ENCODE results near the gene DMGDH.
A peak's percentile ranks its signal among the peaks of the same experiment; 100 is the strongest.

The DMGDH gene

DNA sequence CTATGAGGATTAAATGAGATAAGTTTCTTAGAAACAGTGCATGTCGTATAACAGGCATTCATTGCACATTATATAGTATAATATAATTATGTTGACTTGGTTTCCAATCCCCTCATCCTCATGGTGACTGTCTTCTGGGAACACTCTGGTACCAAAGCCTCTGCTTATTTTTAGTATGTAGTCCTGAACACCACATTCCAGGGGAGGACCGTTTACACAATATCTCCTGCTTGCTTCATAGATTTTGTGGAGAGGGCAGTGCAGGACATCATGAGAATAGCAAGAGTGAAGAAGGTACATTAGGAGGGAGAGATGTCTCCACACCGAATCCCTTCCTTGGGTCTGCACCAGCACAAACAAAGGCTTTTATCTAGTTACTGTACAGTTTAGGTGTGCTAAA, 21.6 kb upstream of the DMGDH start:
- no peaks in the 10 kb centered on the region for H3K9me3 ChIP-seq (ENCODE audit: control insufficient read depth, low read length)
- peaks cover 3% of the 10 kb centered on the region for H3K36me3 ChIP-seq (ENCODE audit: control insufficient read depth, insufficient read depth, low read length, severe bottlenecking)
- DNase-seq (ENCODE audit: low read depth), result peak; percentile 26
- no peaks in the 10 kb centered on the region for H3K27me3 ChIP-seq (replicated peaks; ENCODE audit: control insufficient read depth, insufficient read depth, low read length)
- no peak overlapping the region for H3K9ac ChIP-seq (ENCODE audit: low read length)
- H3K4me1 ChIP-seq (ENCODE audit: control insufficient read depth, insufficient read depth, low read length), result no peaks in the 10 kb centered on the region
- H3K4me3 ChIP-seq (ENCODE audit: low read length), result no peak overlapping the region

DNA sequence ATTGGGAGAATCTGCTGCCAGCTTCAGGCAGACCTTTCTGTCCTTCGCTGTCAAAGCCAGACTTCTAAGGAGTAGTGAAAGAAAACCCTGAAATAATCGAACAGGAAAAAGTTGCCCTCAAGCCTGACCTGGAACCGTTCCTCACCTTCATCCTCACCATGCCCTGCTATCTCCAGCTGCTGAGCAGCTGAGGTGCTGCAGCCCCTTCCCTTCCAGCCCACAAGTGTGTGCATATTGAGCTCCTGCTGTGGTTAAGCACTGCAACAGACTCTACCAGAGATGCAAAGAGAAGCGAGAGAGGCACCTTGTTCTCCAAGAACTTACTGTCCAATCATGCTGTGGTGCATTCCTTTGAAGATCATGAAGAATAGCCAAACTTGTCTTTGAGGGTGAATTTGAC, 19.0 kb upstream of the DMGDH start:
- Histone ChIP-seq H3K4me3 (ENCODE audit: low read length) (no peak overlapping the region), H3K27me3 (replicated peaks; ENCODE audit: control insufficient read depth, insufficient read depth, low read length) (no peaks in the 10 kb centered on the region), H3K36me3 (ENCODE audit: control insufficient read depth, insufficient read depth, low read length, severe bottlenecking) (peaks cover 7% of the 10 kb centered on the region), H3K9me3 (ENCODE audit: control insufficient read depth, low read length) (no peaks in the 10 kb centered on the region), H3K4me1 (ENCODE audit: control insufficient read depth, insufficient read depth, low read length) (no peaks in the 10 kb centered on the region), H3K9ac (ENCODE audit: low read length) (no peak overlapping the region)
- no peak for DNase-seq (ENCODE audit: low read depth)

DNA sequence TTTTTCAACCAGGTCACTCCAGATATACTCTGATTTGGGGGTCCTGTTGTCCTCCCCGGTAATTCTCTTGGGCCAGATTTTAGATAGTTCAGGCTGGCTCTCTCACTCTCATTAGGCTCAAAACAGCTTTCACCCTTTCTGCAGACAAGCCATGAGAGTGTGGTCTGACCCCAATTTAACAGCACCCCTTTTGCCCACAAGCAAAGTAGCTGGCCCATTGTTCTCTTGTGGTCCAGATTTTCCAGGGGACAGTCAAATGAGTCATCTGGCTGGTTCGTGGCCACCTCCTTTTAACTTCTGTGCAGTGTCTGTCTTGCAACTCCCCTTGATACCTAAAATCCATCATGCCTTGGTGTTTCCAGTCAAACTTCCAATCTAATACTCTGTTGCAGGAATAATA, 16.6 kb upstream of the DMGDH start:
- Histone ChIP-seq H3K27me3 (replicated peaks; ENCODE audit: control insufficient read depth, insufficient read depth, low read length) (no peaks in the 10 kb centered on the region), H3K9ac (ENCODE audit: low read length) (no peak overlapping the region), H3K4me1 (ENCODE audit: control insufficient read depth, insufficient read depth, low read length) (no peaks in the 10 kb centered on the region), H3K36me3 (ENCODE audit: control insufficient read depth, insufficient read depth, low read length, severe bottlenecking) (peaks cover 13% of the 10 kb centered on the region), H3K9me3 (ENCODE audit: control insufficient read depth, low read length) (no peaks in the 10 kb centered on the region), H3K4me3 (ENCODE audit: low read length) (no peak overlapping the region)
- no peak for DNase-seq (ENCODE audit: low read depth)

DNA sequence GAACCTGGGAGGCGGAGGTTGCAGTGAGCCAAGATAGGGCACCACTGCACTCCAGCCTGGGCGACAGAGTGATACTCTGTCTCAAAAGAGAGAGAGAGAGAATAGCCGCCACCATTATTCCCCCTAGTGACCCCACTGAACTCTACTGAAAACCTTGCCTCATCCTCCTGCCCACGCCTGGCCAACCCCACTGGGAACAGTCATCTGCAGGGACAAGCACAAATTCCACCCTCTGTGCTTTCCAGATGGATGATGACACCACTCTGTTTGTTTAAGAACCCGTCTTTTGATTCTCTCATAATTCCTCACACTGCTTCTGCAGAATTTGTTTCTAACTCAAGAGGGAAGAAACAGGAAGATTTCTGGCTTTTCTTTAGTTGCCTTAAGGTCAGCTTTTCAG, 12.3 kb upstream of the DMGDH start:
- H3K27me3 ChIP-seq (replicated peaks; ENCODE audit: control insufficient read depth, insufficient read depth, low read length), result no peaks in the 10 kb centered on the region
- H3K4me1 ChIP-seq (ENCODE audit: control insufficient read depth, insufficient read depth, low read length), result peaks cover under 1% of the 10 kb centered on the region
- H3K9me3 ChIP-seq (ENCODE audit: control insufficient read depth, low read length), result no peaks in the 10 kb centered on the region
- peaks cover 30% of the 10 kb centered on the region for H3K36me3 ChIP-seq (ENCODE audit: control insufficient read depth, insufficient read depth, low read length, severe bottlenecking)
- no peak for DNase-seq (ENCODE audit: low read depth)
- no peak overlapping the region for H3K4me3 ChIP-seq (ENCODE audit: low read length)
- no peak overlapping the region for H3K9ac ChIP-seq (ENCODE audit: low read length)

DNA sequence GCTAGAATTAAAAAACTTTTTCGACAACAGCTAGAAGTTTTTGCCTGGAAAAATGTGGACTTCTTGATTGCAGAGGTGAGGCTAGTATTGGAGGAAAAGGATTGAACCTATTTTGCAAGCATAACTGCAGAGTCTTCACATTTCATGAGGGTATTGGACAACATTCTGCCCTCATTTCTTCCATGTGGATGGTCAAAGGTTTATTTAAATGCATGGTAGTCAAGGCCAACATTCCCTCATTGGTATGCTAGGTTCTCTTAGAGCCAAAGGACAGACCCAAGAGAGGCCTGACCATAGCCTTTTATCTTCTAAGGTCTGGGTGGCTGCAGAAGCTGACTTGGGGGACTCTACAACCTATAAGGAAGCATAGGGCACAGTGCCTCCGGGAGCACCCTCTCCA, 11.3 kb upstream of the DMGDH start:
- H3K4me3 ChIP-seq (ENCODE audit: low read length), result no peak overlapping the region
- no peaks in the 10 kb centered on the region for H3K9me3 ChIP-seq (ENCODE audit: control insufficient read depth, low read length)
- DNase-seq (ENCODE audit: low read depth), result no peak
- H3K9ac ChIP-seq (ENCODE audit: low read length), result no peak overlapping the region
- H3K27me3 ChIP-seq (replicated peaks; ENCODE audit: control insufficient read depth, insufficient read depth, low read length), result no peaks in the 10 kb centered on the region
- peaks cover 26% of the 10 kb centered on the region for H3K36me3 ChIP-seq (ENCODE audit: control insufficient read depth, insufficient read depth, low read length, severe bottlenecking)
- H3K4me1 ChIP-seq (ENCODE audit: control insufficient read depth, insufficient read depth, low read length), result peaks cover 6% of the 10 kb centered on the region

DNA sequence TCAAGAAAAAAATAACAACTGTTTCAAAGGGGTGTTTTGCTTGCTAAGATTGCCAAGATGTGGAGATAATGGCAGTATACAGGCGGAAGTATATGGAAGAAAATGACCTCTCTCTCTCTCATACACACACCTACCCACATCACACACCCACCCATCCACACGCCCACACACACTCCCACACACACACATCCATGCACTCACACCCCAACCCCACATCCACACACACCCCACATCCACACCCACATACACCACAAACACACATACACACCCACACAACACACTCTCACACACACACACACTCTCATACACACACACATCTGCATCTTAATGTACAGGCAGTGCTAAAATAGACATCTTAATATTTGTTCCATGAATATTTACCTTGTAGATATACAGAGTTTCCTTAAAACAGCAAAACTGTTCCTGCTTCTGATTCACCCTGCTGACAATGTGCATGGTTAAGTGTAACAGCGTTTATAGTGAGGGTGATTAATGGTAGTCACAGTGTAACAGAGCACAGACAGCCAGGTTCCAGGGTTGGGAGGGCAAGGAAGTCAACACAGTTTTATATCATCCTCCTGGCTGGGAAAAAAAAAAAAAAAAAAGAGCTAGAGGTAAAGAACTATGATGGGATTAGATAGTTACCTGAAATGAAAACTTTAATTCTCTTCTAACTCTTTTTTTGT, 8.3 kb upstream of the DMGDH start:
- Histone ChIP-seq H3K9me3 (ENCODE audit: control insufficient read depth, low read length) (peaks cover 14% of the 10 kb centered on the region), H3K36me3 (ENCODE audit: control insufficient read depth, insufficient read depth, low read length, severe bottlenecking) (peaks cover 17% of the 10 kb centered on the region), H3K4me3 (ENCODE audit: low read length) (no peak overlapping the region), H3K27me3 (replicated peaks; ENCODE audit: control insufficient read depth, insufficient read depth, low read length) (no peaks in the 10 kb centered on the region), H3K9ac (ENCODE audit: low read length) (no peak overlapping the region), H3K4me1 (ENCODE audit: control insufficient read depth, insufficient read depth, low read length) (peaks cover 12% of the 10 kb centered on the region)
- DNase-seq (ENCODE audit: low read depth), result no peak

DNA sequence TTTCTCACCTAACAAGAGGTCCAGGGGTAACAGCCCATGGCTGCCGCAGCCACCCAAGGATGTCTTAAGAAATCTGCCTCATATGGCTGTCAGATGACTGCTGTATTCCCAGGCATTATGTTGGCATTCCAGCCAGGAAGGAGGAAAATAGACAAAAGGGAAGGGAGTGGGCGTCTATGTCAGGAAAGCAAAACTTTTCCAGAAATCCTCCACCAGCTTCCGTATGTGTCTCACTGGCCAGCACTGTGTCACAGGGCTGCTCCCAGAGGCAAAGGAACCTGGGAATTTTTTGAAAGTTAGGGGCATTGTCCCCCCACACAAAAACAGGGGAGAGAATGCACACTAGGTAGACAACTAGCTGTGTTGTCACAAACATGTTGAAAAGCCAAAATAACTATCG, 7.3 kb upstream of the DMGDH start:
- Histone ChIP-seq H3K36me3 (ENCODE audit: control insufficient read depth, insufficient read depth, low read length, severe bottlenecking) (peaks cover 17% of the 10 kb centered on the region), H3K4me3 (ENCODE audit: low read length) (no peak overlapping the region), H3K9ac (ENCODE audit: low read length) (no peak overlapping the region), H3K9me3 (ENCODE audit: control insufficient read depth, low read length) (peaks cover 14% of the 10 kb centered on the region), H3K4me1 (ENCODE audit: control insufficient read depth, insufficient read depth, low read length) (peaks cover 12% of the 10 kb centered on the region), H3K27me3 (replicated peaks; ENCODE audit: control insufficient read depth, insufficient read depth, low read length) (no peaks in the 10 kb centered on the region)
- DNase-seq (ENCODE audit: low read depth), result no peak

DNA sequence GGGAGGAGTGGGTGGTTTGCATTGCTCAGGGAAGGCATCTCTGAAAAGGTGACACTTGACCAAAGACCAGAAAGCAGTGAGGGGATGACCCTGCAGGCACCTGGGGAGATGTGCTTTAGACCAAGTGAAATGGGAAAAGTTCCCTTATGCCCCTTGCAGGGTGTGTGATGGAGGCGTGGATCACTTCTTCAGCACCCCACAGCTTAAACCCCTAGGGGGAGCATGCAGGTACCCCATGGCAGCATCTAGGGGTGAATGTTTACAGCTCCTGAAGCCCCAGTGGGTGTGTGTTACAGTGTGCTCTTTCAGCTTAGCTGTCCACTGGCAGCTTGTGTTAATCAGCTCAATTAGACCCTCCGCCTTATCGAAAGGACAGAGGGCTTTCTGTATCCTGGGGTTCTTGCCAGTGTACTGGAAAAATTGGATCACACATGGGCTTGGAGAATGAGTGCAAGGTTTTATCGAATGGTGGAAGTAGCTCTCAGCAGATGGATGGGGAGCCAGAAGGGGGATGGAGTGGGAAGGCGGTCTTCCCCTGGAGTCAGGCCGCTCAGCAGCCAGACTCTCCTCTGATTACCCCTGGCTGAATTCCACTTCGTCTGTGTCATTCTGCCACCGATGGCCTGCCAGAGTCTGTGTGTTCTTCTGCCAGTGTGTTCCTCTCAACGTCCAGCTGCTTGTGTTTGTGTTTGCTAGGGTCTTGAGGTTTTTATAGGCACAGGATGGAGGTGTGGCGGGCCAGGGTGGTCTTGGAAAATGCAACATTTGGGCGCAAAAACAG, 6.4 kb upstream of the DMGDH start:
- H3K27me3 ChIP-seq (replicated peaks; ENCODE audit: control insufficient read depth, insufficient read depth, low read length), result no peaks in the 10 kb centered on the region
- peaks cover 12% of the 10 kb centered on the region for H3K4me1 ChIP-seq (ENCODE audit: control insufficient read depth, insufficient read depth, low read length)
- no peak overlapping the region for H3K4me3 ChIP-seq (ENCODE audit: low read length)
- peaks cover 14% of the 10 kb centered on the region for H3K9me3 ChIP-seq (ENCODE audit: control insufficient read depth, low read length)
- H3K36me3 ChIP-seq (ENCODE audit: control insufficient read depth, insufficient read depth, low read length, severe bottlenecking), result peaks cover 15% of the 10 kb centered on the region
- no peak overlapping the region for H3K9ac ChIP-seq (ENCODE audit: low read length)
- no peak for DNase-seq (ENCODE audit: low read depth)

DNA sequence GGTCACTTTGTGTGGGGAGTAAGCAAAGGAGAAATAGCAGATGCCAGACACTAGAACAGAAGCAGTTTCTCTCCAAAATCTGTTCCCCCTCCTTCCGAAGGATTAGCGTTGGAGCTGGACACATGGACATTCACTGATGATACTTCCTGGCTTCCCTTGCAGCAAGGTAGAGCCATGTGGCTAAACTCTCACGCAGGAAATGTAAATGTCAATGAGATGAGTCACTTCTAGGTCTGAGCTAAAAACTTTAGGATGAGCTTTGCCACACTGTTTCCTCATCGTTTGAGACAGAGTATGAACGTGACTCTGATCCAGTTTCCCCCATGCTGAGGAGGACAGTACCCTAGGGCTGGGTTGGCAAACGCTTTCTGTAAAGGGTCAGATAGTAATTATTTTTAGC, 5.2 kb upstream of the DMGDH start:
- peak; percentile 4 for DNase-seq (ENCODE audit: low read depth)
- Histone ChIP-seq H3K4me1 (ENCODE audit: control insufficient read depth, insufficient read depth, low read length) (peaks cover 15% of the 10 kb centered on the region), H3K9ac (ENCODE audit: low read length) (no peak overlapping the region), H3K9me3 (ENCODE audit: control insufficient read depth, low read length) (peaks cover 14% of the 10 kb centered on the region), H3K27me3 (replicated peaks; ENCODE audit: control insufficient read depth, insufficient read depth, low read length) (no peaks in the 10 kb centered on the region), H3K4me3 (ENCODE audit: low read length) (no peak overlapping the region), H3K36me3 (ENCODE audit: control insufficient read depth, insufficient read depth, low read length, severe bottlenecking) (peaks cover 5% of the 10 kb centered on the region)

DNA sequence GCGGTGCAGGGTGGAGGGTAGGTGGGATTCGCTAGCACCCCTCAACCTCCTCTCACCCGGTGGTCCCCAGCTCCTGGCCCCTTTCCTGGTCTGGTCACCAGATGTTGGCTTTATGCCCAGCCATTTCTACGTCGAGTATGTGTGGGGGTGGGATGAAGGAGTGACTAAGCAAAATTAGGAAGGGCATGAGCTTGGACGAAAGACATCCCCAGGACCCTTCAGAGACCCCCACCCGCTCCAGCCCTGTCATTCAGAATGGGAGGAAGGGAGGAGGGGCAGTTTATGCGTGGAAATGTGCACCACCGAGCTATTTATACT, 835 bp upstream of the DMGDH start:
- H3K4me3 ChIP-seq (ENCODE audit: low read length), result peak overlapping the region; percentile 84
- peak overlapping the region; percentile 84 for H3K9ac ChIP-seq (ENCODE audit: low read length)
- H3K4me1 ChIP-seq (ENCODE audit: control insufficient read depth, insufficient read depth, low read length), result peaks cover 13% of the 10 kb centered on the region
- no peaks in the 10 kb centered on the region for H3K36me3 ChIP-seq (ENCODE audit: control insufficient read depth, insufficient read depth, low read length, severe bottlenecking)
- DNase-seq (ENCODE audit: low read depth), result peak; percentile 38
- H3K9me3 ChIP-seq (ENCODE audit: control insufficient read depth, low read length), result peaks cover 14% of the 10 kb centered on the region
- H3K27me3 ChIP-seq (replicated peaks; ENCODE audit: control insufficient read depth, insufficient read depth, low read length), result no peaks in the 10 kb centered on the region

DNA sequence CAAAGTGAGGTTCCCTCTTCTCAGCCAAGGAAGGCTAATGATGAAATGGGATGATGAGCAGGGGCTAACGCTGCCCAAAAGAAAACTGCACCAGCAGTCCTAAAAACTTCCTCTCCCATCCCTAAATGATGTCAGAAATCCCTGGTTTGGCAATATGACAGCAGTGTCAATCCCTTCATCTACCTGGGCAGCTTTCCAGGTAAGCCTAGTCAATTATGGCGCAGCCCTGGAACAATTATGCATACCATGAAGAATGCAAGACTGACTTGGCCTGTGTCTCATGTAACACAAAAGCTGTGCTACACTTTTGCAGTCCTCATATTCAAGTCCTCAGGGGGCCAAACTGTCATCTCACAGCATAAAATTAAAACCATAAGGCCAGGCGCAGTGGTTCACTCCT, 7.0 kb downstream of the DMGDH start:
- Histone ChIP-seq H3K27me3 (replicated peaks; ENCODE audit: control insufficient read depth, insufficient read depth, low read length) (no peaks in the 10 kb centered on the region), H3K4me1 (ENCODE audit: control insufficient read depth, insufficient read depth, low read length) (no peaks in the 10 kb centered on the region), H3K36me3 (ENCODE audit: control insufficient read depth, insufficient read depth, low read length, severe bottlenecking) (no peaks in the 10 kb centered on the region), H3K4me3 (ENCODE audit: low read length) (no peak overlapping the region), H3K9ac (ENCODE audit: low read length) (no peak overlapping the region), H3K9me3 (ENCODE audit: control insufficient read depth, low read length) (no peaks in the 10 kb centered on the region)
- no peak for DNase-seq (ENCODE audit: low read depth)

DNA sequence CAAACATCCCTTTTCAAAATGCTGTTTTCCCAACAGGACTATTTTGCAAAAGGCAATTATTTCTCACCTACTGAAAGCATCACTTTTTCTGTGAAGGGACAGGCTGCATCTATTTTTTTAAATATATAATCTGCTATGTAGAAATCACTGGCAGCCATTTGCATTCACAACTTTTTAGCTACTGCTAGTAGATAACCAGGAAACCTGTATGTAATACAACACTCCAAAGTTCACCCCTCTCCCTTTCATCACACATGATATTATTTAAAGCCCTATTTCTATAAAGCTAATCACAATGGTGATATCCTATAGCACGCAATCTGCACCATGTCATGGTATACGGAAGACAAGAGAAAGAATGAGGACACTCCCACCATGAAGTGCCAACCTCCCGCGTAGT, 9.8 kb downstream of the DMGDH start:
- H3K9me3 ChIP-seq (ENCODE audit: control insufficient read depth, low read length), result no peaks in the 10 kb centered on the region
- no peak overlapping the region for H3K4me3 ChIP-seq (ENCODE audit: low read length)
- no peaks in the 10 kb centered on the region for H3K27me3 ChIP-seq (replicated peaks; ENCODE audit: control insufficient read depth, insufficient read depth, low read length)
- no peak for DNase-seq (ENCODE audit: low read depth)
- H3K9ac ChIP-seq (ENCODE audit: low read length), result no peak overlapping the region
- no peaks in the 10 kb centered on the region for H3K4me1 ChIP-seq (ENCODE audit: control insufficient read depth, insufficient read depth, low read length)
- no peaks in the 10 kb centered on the region for H3K36me3 ChIP-seq (ENCODE audit: control insufficient read depth, insufficient read depth, low read length, severe bottlenecking)

All from adipocyte (in vitro differentiated cells).